ENCODE measurements around the gene UFSP1. TPM values are rescaled to one million over a fixed set of nuclear protein-coding genes. Genes with fewer than 3 reads are reported as not detected.
"Not testable (repeated sequence)": the region's sequence is repeated elsewhere in the genome, so short reads cannot be mapped to it uniquely, and the experiment has no call there.

Gene UFSP1
- polyA plus RNA-seq, 3 donors from 2014 or later: 0.59 to 1.1 TPM; not detected in 1

DNA sequence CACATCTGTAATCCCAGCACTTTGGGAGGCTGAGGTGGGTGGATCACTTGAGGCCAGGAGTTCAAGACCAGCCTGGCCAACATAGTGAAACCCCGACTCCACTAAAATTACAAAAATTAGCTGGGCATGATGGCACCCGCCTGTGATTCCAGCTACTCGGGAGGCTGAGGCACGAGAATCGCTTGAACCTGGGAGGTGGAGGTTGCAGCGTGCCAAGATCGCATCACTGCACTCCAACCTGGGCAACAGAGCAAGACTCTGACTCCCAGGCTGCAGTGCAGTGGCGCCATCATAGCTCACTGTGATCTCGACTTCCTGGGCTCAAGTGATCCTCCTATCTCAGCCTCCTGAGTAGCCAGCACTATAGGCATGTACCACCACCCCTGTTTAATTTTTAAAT is 34.6 kb downstream of the UFSP1 start:
- H3K27ac Mint-ChIP-seq; H3K36me3 Mint-ChIP-seq; DNase-seq; H3K27me3 Mint-ChIP-seq (ENCODE audit: low read depth in 3 of 3); H3K9me3 Mint-ChIP-seq: not testable (repeated sequence)
- Mint-ChIP-seq H3K4me3 (peak overlapping the region in 2 of 5 donors; percentile 4 to 24), H3K4me1 (peaks cover 17 to 22% of the 10 kb centered on the region in 2 donors)

DNA sequence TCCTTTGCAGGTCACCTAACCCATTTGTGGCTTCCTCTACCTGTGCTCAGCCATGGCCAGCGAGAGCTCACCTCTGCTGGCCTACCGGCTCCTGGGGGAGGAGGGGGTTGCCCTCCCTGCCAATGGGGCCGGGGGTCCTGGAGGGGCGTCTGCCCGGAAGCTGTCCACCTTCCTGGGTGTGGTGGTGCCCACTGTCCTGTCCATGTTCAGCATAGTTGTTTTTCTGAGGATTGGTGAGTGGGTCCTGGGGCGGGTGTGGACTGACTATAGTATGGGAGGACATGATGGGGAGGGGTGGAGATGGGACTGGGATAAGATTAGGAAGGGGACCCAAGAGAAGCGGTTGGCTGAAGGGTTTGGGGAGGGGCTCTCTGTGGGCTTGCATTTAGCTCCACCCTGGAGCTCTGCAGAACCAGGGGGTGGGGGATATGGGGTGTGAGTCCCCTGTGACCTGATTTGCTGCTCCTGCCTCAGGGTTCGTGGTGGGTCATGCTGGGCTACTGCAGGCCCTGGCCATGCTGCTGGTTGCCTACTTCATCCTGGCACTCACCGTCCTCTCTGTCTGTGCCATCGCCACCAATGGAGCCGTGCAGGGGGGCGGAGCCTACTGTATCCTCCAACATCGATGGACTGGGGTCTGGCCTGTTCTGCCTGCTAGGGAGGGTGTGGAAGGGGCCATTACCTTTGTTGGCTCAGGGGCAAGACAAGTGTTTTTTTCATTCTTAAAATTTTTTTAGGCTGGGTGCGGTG is 35.2 kb downstream of the UFSP1 start:
- H3K9me3 Mint-ChIP-seq: no peaks in the 10 kb centered on the region
- H3K4me3 Mint-ChIP-seq: peak overlapping the region; percentile 42 to 89 (median 85)
- H3K4me1 Mint-ChIP-seq: peaks cover 17 to 22% of the 10 kb centered on the region in 2 donors
- peaks cover 0 to 4% (median 0%) of the 10 kb centered on the region in 3 donors for H3K36me3 Mint-ChIP-seq
- H3K27ac Mint-ChIP-seq: peak overlapping the region in 2 of 6 donors; percentile 23 to 61
- H3K27me3 Mint-ChIP-seq (ENCODE audit: low read depth in 3 of 3): peaks cover 0 to 2% (median 0%) of the 10 kb centered on the region in 3 donors
- DNase-seq: no peak

DNA sequence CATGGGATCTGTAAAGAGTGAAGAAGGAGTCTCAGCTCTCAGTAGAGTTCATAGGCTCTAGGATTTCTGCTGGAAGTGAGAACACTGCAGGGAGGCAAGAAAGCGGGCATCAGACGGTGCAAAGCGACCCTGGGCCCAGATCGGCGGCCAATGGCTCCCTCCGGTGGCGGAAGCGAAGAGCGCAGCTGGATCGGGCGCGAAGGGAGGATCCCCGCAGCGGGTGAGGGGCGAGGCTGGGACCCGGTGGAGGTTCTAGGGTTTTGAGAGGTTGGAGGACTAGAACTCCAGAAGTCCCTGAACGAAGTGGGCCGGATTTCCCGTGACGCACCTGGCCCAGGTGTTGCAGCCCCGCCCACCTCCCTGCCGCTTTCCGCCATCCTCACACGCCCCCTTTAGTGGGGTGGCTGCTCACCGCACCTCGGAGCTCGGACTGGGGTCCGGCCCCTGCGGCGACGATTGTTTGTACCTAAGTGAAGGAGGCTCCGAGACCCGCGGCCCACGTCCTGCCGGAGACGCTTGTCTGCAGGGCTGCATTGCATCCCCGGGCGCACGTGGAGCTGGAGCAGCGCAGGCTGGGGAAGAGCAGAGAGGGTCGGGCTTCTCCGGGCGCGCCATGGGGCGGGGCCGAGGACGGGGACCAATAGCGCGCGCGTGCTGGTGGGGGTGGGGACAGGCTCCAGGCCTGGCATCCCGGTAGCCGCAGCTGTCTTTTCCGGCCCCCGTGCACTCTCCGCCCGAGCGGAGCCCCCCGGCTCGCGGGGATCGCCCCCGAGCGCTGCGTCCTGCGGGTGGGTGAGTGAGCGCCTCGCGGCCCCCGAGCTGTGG is 37.3 kb downstream of the UFSP1 start, which contains the start of gene SLC12A9:
TSS of gene SLC12A9 (plus strand) at position 666 of the 825 bp plus-strand sequence. CDS start 1,485 bp downstream, outside the sequence.
- Mint-ChIP-seq H3K27ac (peak within 1 kb of the TSS; percentile 65 to 91 (median 81)), H3K4me3 (peak within 1 kb of the TSS; percentile 85 to 92 (median 89)), H3K27me3 (ENCODE audit: low read depth in 3 of 3) (peaks cover 0 to 2% (median 0%) of the 10 kb centered on the region in 3 donors), H3K36me3 (peaks cover 0 to 2% (median 0%) of the 10 kb centered on the region in 3 donors), H3K4me1 (peaks cover 17 to 22% of the 10 kb centered on the region in 2 donors), H3K9me3 (no peaks in the 10 kb centered on the region)
- peak; percentile 71 to 77 (median 74) for DNase-seq

- Mint-ChIP-seq H3K4me3 (no peak overlapping the region), H3K27ac (no peak overlapping the region), H3K27me3 (ENCODE audit: low read depth in 3 of 3) (peaks cover 0 to 2% (median 0%) of the 10 kb centered on the region in 3 donors)
These were observed 42.2 kb downstream of the UFSP1 start for GRCh38 chr7:100847360-100847759.

GRCh38 chr7:100840470-100841100 is 48.9 kb downstream of the UFSP1 start:
- DNase-seq: no peak
- H3K27ac Mint-ChIP-seq: no peak overlapping the region
- no peaks in the 10 kb centered on the region for H3K36me3 Mint-ChIP-seq
- H3K9me3 Mint-ChIP-seq: no peaks in the 10 kb centered on the region
- peaks cover 10% of the 10 kb centered on the region in 2 donors for H3K4me1 Mint-ChIP-seq
- peaks cover 0 to 5% (median 2%) of the 10 kb centered on the region in 3 donors for H3K27me3 Mint-ChIP-seq (ENCODE audit: low read depth in 3 of 3)
- no peak overlapping the region for H3K4me3 Mint-ChIP-seq

More at GRCh38 chr7:100847360-100847759, 42.2 kb downstream of the UFSP1 start:
- Mint-ChIP-seq H3K36me3 (no peaks in the 10 kb centered on the region), H3K4me1 (peaks cover 5 to 7% of the 10 kb centered on the region in 2 donors), H3K9me3 (no peaks in the 10 kb centered on the region)
- DNase-seq: no peak

DNA sequence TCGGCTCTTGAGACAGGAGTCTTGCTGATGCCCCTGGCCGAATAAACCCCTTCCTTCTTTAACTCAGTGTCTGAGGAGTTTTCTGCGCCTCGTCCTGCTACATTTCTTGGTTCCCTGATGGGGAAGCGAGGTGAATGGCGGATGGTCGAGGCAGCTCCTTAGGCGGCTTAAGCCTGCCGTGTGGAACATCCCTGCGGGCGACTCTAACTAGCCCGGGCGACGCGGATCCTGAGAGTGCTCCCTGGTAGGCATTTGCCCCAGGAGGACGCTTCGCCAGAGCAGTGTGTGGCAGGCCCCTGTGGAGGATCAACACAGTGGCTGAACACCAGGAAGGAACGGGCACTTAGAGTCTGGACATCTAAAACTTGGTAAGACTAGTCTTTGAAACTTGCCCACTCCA is 50.2 kb downstream of the UFSP1 start:
- Mint-ChIP-seq H3K27me3 (ENCODE audit: low read depth in 3 of 3) (peaks cover 0 to 5% (median 2%) of the 10 kb centered on the region in 3 donors), H3K9me3 (no peaks in the 10 kb centered on the region), H3K36me3 (no peaks in the 10 kb centered on the region), H3K4me3 (no peak overlapping the region), H3K27ac (no peak overlapping the region), H3K4me1 (peaks cover 10 to 11% of the 10 kb centered on the region in 2 donors)
- no peak for DNase-seq

Other genes starting within 250 kb of the UFSP1 start
- gene TFR2, start 248.2 kb downstream of the UFSP1 start, polyA plus RNA-seq: 1 to 10 TPM in 2 of 3 donors, under 1 TPM in 1; 0.85 to 1.8 (median 1.1) TPM
- gene ACTL6B, start 233.3 kb downstream of the UFSP1 start, polyA plus RNA-seq: not detected
- 10 to 100 TPM; 61.4 to 71.8 (median 64.8) TPM for gene GNB2, start 216.0 kb downstream of the UFSP1 start, polyA plus RNA-seq
- 1 to 10 TPM in 1 of 3 donors, under 1 TPM in 2; 0.03 to 2.0 (median 0.47) TPM for gene GIGYF1, start 195.5 kb downstream of the UFSP1 start, polyA plus RNA-seq
- 10 to 100 TPM; 65.1 to 70.3 (median 67.0) TPM for gene POP7, start 183.6 kb downstream of the UFSP1 start, polyA plus RNA-seq
- not detected for gene EPO, start 169.2 kb downstream of the UFSP1 start, polyA plus RNA-seq
- not detected for gene ZAN, start 156.1 kb downstream of the UFSP1 start, polyA plus RNA-seq
- under 1 TPM in 1 of 3 donors, not detected in 2; 0.37 TPM for gene EPHB4, start 62.2 kb downstream of the UFSP1 start, polyA plus RNA-seq
- 1 to 10 TPM; 3.2 to 5.9 (median 4.7) TPM for gene SLC12A9, start 37.0 kb downstream of the UFSP1 start, polyA plus RNA-seq
- under 1 TPM in 1 of 3 donors, not detected in 2; 0.11 TPM for gene TRIP6, start 22.3 kb downstream of the UFSP1 start, polyA plus RNA-seq
- gene SRRT, start 14.6 kb downstream of the UFSP1 start, polyA plus RNA-seq: 10 to 100 TPM; 24.9 to 73.4 (median 33.2) TPM
- gene ACHE, start 6.2 kb upstream of the UFSP1 start, polyA plus RNA-seq: not detected
- not detected for gene MUC3A, start 59.8 kb upstream of the UFSP1 start, polyA plus RNA-seq
- gene MUC12, start 79.8 kb upstream of the UFSP1 start, polyA plus RNA-seq: under 1 TPM in 1 of 3 donors, not detected in 2; 0.96 TPM
- not detected for gene MUC17, start 130.4 kb upstream of the UFSP1 start, polyA plus RNA-seq
- gene TRIM56, start 195.8 kb upstream of the UFSP1 start, polyA plus RNA-seq: 10 to 100 TPM in 1 of 3 donors, 1 to 10 TPM in 2; 1.5 to 20.6 (median 2.7) TPM
- gene SERPINE1, start 237.4 kb upstream of the UFSP1 start, polyA plus RNA-seq: 1 to 10 TPM in 2 of 3 donors, not detected in 1; 1.4 to 1.5 TPM